Fibroblast of lung (primary cell): ENCODE data around the gene ZNF831.

Experiments used
- EZH2 ChIP-seq: IDR thresholded peaks from 2 replicates; pipeline ENCODE4 v1.5.1; 2012; ENCODE audit warnings: low read length, control low read depth, mild to moderate bottlenecking; ENCODE audit errors: missing control alignments
- TF ChIP-seq, protein P1 (sequence below), 2 donors: IDR thresholded peaks in 1 of 2; conservative IDR thresholded peaks in 1 of 2; 1 replicate in 1 of 2; 2 replicates in 1 of 2; pipeline ENCODE4 v1.5.1; 2011 to 2012; ENCODE audit warnings: low read length in 2 of 2, control low read depth in 1 of 2, inconsistent platforms in 1 of 2, low read depth in 1 of 2, mild to moderate bottlenecking in 1 of 2

DNA sequence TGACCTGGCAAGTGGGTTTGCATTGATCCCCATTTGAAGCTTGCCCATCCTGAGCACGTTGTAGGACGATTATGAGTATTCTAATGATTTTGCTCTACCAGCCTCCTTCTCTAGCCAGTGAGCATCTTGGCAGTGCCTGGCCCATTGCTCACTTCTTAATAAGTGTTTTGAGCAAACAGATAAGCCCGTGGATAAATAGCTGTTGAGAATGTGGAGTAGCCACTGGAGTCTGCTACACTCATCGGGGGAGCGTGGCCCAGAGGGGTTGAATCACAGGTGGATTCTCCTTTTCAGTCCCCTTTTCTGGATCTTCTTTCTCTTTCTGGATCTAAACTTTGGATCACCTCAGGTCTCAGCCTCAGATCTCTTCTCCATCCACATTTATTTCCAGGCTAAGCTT, 120.8 kb downstream of the ZNF831 start:
- TF ChIP-seq, protein P1, sequence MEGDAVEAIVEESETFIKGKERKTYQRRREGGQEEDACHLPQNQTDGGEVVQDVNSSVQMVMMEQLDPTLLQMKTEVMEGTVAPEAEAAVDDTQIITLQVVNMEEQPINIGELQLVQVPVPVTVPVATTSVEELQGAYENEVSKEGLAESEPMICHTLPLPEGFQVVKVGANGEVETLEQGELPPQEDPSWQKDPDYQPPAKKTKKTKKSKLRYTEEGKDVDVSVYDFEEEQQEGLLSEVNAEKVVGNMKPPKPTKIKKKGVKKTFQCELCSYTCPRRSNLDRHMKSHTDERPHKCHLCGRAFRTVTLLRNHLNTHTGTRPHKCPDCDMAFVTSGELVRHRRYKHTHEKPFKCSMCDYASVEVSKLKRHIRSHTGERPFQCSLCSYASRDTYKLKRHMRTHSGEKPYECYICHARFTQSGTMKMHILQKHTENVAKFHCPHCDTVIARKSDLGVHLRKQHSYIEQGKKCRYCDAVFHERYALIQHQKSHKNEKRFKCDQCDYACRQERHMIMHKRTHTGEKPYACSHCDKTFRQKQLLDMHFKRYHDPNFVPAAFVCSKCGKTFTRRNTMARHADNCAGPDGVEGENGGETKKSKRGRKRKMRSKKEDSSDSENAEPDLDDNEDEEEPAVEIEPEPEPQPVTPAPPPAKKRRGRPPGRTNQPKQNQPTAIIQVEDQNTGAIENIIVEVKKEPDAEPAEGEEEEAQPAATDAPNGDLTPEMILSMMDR (conservative IDR thresholded peaks at IDR 0.05 in 1 of 2, IDR thresholded peaks at IDR 0.05 in 1 of 2; ENCODE audit: low read depth in 1 of 2, low read length in 2 of 2), result no peak
- no peak for TF ChIP-seq EZH2
